GM19099 (cell line): Measurements from ENCODE around the gene LAMC2.

ENCODE experiments used
- POLR2A ChIP-seq: IDR thresholded peaks from 3 replicates; pipeline ENCODE4 v1.6.1; 2011; ENCODE audit warnings: low read depth; ENCODE audit not compliant: insufficient read length; ENCODE audit errors: extremely low read depth

LAMC2 gene

GRCh38 chr1:183163316-183163715, 22.7 kb upstream of the LAMC2 start:
- TF ChIP-seq POLR2A, result no peak

- TF ChIP-seq POLR2A, result no peak
Measured at GRCh38 chr1:183164340-183164739, 21.7 kb upstream of the LAMC2 start.

- TF ChIP-seq POLR2A, result no peak
Measured at GRCh38 chr1:183164963-183165362, 21.1 kb upstream of the LAMC2 start.

GRCh38 chr1:183165456-183165855, 20.6 kb upstream of the LAMC2 start:
- TF ChIP-seq POLR2A, result no peak

- TF ChIP-seq POLR2A, result no peak
Measured at GRCh38 chr1:183166454-183166853, 19.6 kb upstream of the LAMC2 start.

GRCh38 chr1:183167676-183168075, 18.4 kb upstream of the LAMC2 start:
- TF ChIP-seq POLR2A, result no peak

GRCh38 chr1:183168308-183168707, 17.8 kb upstream of the LAMC2 start:
- TF ChIP-seq POLR2A, result no peak

GRCh38 chr1:183173828-183174227, 12.2 kb upstream of the LAMC2 start:
- TF ChIP-seq POLR2A, result no peak

- no peak for TF ChIP-seq POLR2A
Measured at GRCh38 chr1:183175631-183176030, 10.4 kb upstream of the LAMC2 start.

- no peak for TF ChIP-seq POLR2A
Measured at GRCh38 chr1:183178545-183178944, 7.5 kb upstream of the LAMC2 start.

GRCh38 chr1:183179033-183179432, 7.0 kb upstream of the LAMC2 start:
- TF ChIP-seq POLR2A, result no peak

- TF ChIP-seq POLR2A, result no peak
Measured at GRCh38 chr1:183180218-183180617, 5.8 kb upstream of the LAMC2 start.

- no peak for TF ChIP-seq POLR2A
Measured at GRCh38 chr1:183180634-183181056, 5.4 kb upstream of the LAMC2 start.

- no peak for TF ChIP-seq POLR2A
Measured at GRCh38 chr1:183186841-183187240, 777 bp downstream of the LAMC2 start.

- TF ChIP-seq POLR2A, result no peak
Measured at GRCh38 chr1:183188240-183188639, 2.2 kb downstream of the LAMC2 start.

GRCh38 chr1:183191833-183192232, 5.8 kb downstream of the LAMC2 start:
- no peak for TF ChIP-seq POLR2A

- no peak for TF ChIP-seq POLR2A
Measured at GRCh38 chr1:183193963-183194525, 8.0 kb downstream of the LAMC2 start.
